OCI-LY1 (cell line): ENCODE measurements around the gene IGSF10.

Experiments
- H2AFZ ChIP-seq: fragments of 200-600 bp; sonication (generic), shearing (Covaris generic); 2 replicates; pipeline ENCODE4 v1.6.0; 2014; ENCODE audit warnings: antibody characterized with exemption, mild to moderate bottlenecking, low read length
- H3F3A ChIP-seq: fragments of 200-600 bp; sonication (generic), shearing (Covaris generic); 2 replicates; pipeline ENCODE4 v1.6.0; 2014; ENCODE audit warnings: mild to moderate bottlenecking, antibody characterized with exemption, low read length, moderate library complexity; ENCODE audit not compliant: insufficient read depth
- H3K27ac ChIP-seq: fragments of 200-600 bp; sonication (generic); 2 replicates; pipeline ENCODE4 v1.5.1; 2014; ENCODE audit warnings: low read length, mixed run types, mild to moderate bottlenecking, low read depth; ENCODE audit not compliant: poor library complexity, severe bottlenecking
- H3K27me3 ChIP-seq: fragments of 200-600 bp; sonication (generic); 2 replicates; pipeline ENCODE4 v1.6.0; 2014; ENCODE audit warnings: antibody characterized with exemption, mild to moderate bottlenecking, low read length, moderate library complexity; ENCODE audit not compliant: insufficient read depth
- H3K36me3 ChIP-seq: fragments of 200-600 bp; sonication (generic); 2 replicates; pipeline ENCODE4 v1.6.1; 2014; ENCODE audit warnings: mild to moderate bottlenecking, antibody characterized with exemption, low read length, moderate library complexity, mixed read lengths; ENCODE audit not compliant: insufficient read depth
- H3K4me1 ChIP-seq: fragments of 200-600 bp; sonication (generic); 2 replicates; pipeline ENCODE4 v1.5.1; 2014; ENCODE audit warnings: mild to moderate bottlenecking, low read length, moderate library complexity; ENCODE audit not compliant: insufficient read depth, severe bottlenecking
- H3K4me2 ChIP-seq: fragments of 200-600 bp; sonication (generic), shearing (Covaris generic); 2 replicates; pipeline ENCODE4 v1.6.1; 2014; ENCODE audit warnings: low read length
- H3K4me3 ChIP-seq: fragments of 200-600 bp; sonication (generic); 2 replicates; pipeline ENCODE4 v1.5.1; 2014; ENCODE audit warnings: low read length, low read depth, mild to moderate bottlenecking, mixed read lengths; ENCODE audit not compliant: poor library complexity, severe bottlenecking
- H3K79me2 ChIP-seq: fragments of 200-600 bp; shearing (Covaris generic); 2 replicates; pipeline ENCODE4 v1.6.1; 2016; ENCODE audit warnings: mixed run types, low read length, mixed read lengths; ENCODE audit not compliant: insufficient read depth
- H3K9ac ChIP-seq: fragments of 200-600 bp; sonication (generic), shearing (Covaris generic); 2 replicates; pipeline ENCODE4 v1.6.1; 2014; ENCODE audit warnings: mild to moderate bottlenecking, low read length, mixed read lengths
- H3K9me2 ChIP-seq: fragments of 200-600 bp; sonication (generic), shearing (Covaris generic); 2 replicates; pipeline ENCODE4 v1.6.1; 2014; ENCODE audit warnings: low read depth, mild to moderate bottlenecking, low read length, mixed read lengths
- H3K9me3 ChIP-seq: fragments of 200-600 bp; shearing (Covaris generic); 2 replicates; pipeline ENCODE4 v1.6.1; 2014; ENCODE audit warnings: low read length, mixed read lengths
- H4K20me1 ChIP-seq: fragments of 200-600 bp; sonication (generic), shearing (Covaris generic); 2 replicates; pipeline ENCODE4 v1.6.0; 2016; ENCODE audit warnings: mild to moderate bottlenecking, low read length; ENCODE audit not compliant: insufficient read depth
- CTCF ChIP-seq: fragments of 200-600 bp; sonication (generic), shearing (Covaris generic); IDR thresholded peaks from 2 replicates; pipeline ENCODE4 v1.5.1; 2017; ENCODE audit warnings: mild to moderate bottlenecking, antibody characterized with exemption, low read length, moderate library complexity, mixed read lengths
- EZH2 ChIP-seq: fragments of 200-600 bp; sonication (generic), shearing (Covaris generic); IDR thresholded peaks from 2 replicates; pipeline ENCODE4 v1.8.0; 2017; ENCODE audit warnings: borderline replicate concordance, mixed run types, mild to moderate bottlenecking, antibody characterized with exemption, low read length, moderate library complexity, mixed read lengths

The IGSF10 gene

GRCh38 chr3:151428386-151428785 lies 32.5 kb downstream of the IGSF10 start:
- no peak overlapping the region for H2AFZ ChIP-seq
- TF ChIP-seq EZH2: no peak
- H3K79me2 ChIP-seq: no peaks in the 10 kb centered on the region
- H3K4me2 ChIP-seq: no peak overlapping the region
- H3K27me3 ChIP-seq: no peaks in the 10 kb centered on the region
- no peaks in the 10 kb centered on the region for H4K20me1 ChIP-seq
- no peaks in the 10 kb centered on the region for H3K9me3 ChIP-seq
- H3K9me2 ChIP-seq: no peaks in the 10 kb centered on the region
- H3F3A ChIP-seq: no peaks in the 10 kb centered on the region
- H3K4me1 ChIP-seq: peaks cover 24% of the 10 kb centered on the region
- H3K36me3 ChIP-seq: no peaks in the 10 kb centered on the region
- H3K27ac ChIP-seq: no peak overlapping the region
- no peak overlapping the region for H3K9ac ChIP-seq
- no peak overlapping the region for H3K4me3 ChIP-seq

- no peaks in the 10 kb centered on the region for H4K20me1 ChIP-seq
- no peak overlapping the region; the same call in 1 of the 2 replicates for H2AFZ ChIP-seq
- no peaks in the 10 kb centered on the region for H3K9me2 ChIP-seq
- H3K4me2 ChIP-seq: no peak overlapping the region
- H3K27me3 ChIP-seq: no peaks in the 10 kb centered on the region
- H3K9me3 ChIP-seq: no peaks in the 10 kb centered on the region
- H3K27ac ChIP-seq: peak overlapping the region; percentile 37
- no peaks in the 10 kb centered on the region for H3K79me2 ChIP-seq
- no peaks in the 10 kb centered on the region for H3F3A ChIP-seq
- H3K4me1 ChIP-seq: peaks cover 33% of the 10 kb centered on the region
- TF ChIP-seq CTCF: peak; percentile 44; the same call in 1 of the 2 replicates
- TF ChIP-seq EZH2: no peak
- no peaks in the 10 kb centered on the region for H3K36me3 ChIP-seq
- H3K9ac ChIP-seq: no peak overlapping the region
- H3K4me3 ChIP-seq: no peak overlapping the region
Measured at GRCh38 chr3:151426341-151426657, 34.6 kb downstream of the IGSF10 start.

GRCh38 chr3:151425627-151426340 lies 35.1 kb downstream of the IGSF10 start:
- peak overlapping the region; percentile 37 for H3K27ac ChIP-seq
- H3K4me1 ChIP-seq: peaks cover 33% of the 10 kb centered on the region
- H4K20me1 ChIP-seq: no peaks in the 10 kb centered on the region
- no peaks in the 10 kb centered on the region for H3K27me3 ChIP-seq
- no peaks in the 10 kb centered on the region for H3K9me3 ChIP-seq
- no peak overlapping the region for H3K9ac ChIP-seq
- H3K79me2 ChIP-seq: no peaks in the 10 kb centered on the region
- H3K4me3 ChIP-seq: no peak overlapping the region
- TF ChIP-seq CTCF (peak; percentile 94), EZH2 (no peak)
- no peak overlapping the region; the same call in 1 of the 2 replicates for H2AFZ ChIP-seq
- H3F3A ChIP-seq: no peaks in the 10 kb centered on the region
- H3K9me2 ChIP-seq: no peaks in the 10 kb centered on the region
- no peaks in the 10 kb centered on the region for H3K36me3 ChIP-seq
- no peak overlapping the region for H3K4me2 ChIP-seq

- TF ChIP-seq CTCF: no peak
- no peak for TF ChIP-seq EZH2
- Histone ChIP-seq H3K4me1 (peaks cover 33% of the 10 kb centered on the region), H4K20me1 (no peaks in the 10 kb centered on the region)
Measured at GRCh38 chr3:151423091-151423490, 37.8 kb downstream of the IGSF10 start.

More at GRCh38 chr3:151423091-151423490, 37.8 kb downstream of the IGSF10 start:
- no peaks in the 10 kb centered on the region for H3K36me3 ChIP-seq
- H3K79me2 ChIP-seq: no peaks in the 10 kb centered on the region
- H3F3A ChIP-seq: no peaks in the 10 kb centered on the region
- H3K4me3 ChIP-seq: no peak overlapping the region
- no peak overlapping the region for H3K9ac ChIP-seq
- H3K9me2 ChIP-seq: no peaks in the 10 kb centered on the region
- H3K27me3 ChIP-seq: no peaks in the 10 kb centered on the region
- no peaks in the 10 kb centered on the region for H3K9me3 ChIP-seq
- H2AFZ ChIP-seq: no peak overlapping the region
- no peak overlapping the region for H3K27ac ChIP-seq
- H3K4me2 ChIP-seq: no peak overlapping the region
